Neutrophil (primary cell): ENCODE measurements around the gene CEP135.

ENCODE experiments used
- H3K27ac ChIP-seq: fragments of 200-600 bp; sonication (generic); 2 replicates; pipeline ENCODE4 v1.5.1; 2016; ENCODE audit warnings: mild to moderate bottlenecking, moderate library complexity
- H3K27me3 ChIP-seq: fragments of 200-600 bp; sonication (generic); 2 replicates; pipeline ENCODE4 v1.6.0; 2016; ENCODE audit warnings: mild to moderate bottlenecking
- H3K36me3 ChIP-seq: fragments of 200-600 bp; sonication (generic); 2 replicates; pipeline ENCODE4 v1.5.1; 2017
- H3K4me1 ChIP-seq, 2 experiments: fragments of 200-600 bp in 1 of 2; sonication (generic) in 1 of 2; 1 replicate in 1 of 2; 2 replicates in 1 of 2; pipeline versions ENCODE4 v1.5.1 to v1.6.1; 2013 to 2016; ENCODE audit warnings: low read depth in 1 of 2, low read length in 1 of 2, mild to moderate bottlenecking in 1 of 2, moderate library complexity in 1 of 2; ENCODE audit not compliant: control insufficient read depth in 1 of 2, insufficient read depth in 1 of 2
- H3K4me3 ChIP-seq, 2 experiments: fragments of 200-600 bp in 1 of 2; sonication (generic) in 1 of 2; 1 replicate in 1 of 2; 2 replicates in 1 of 2; pipeline ENCODE4 v1.5.1; 2013 to 2016; ENCODE audit warnings: low read depth in 1 of 2, low read length in 1 of 2, mild to moderate bottlenecking in 1 of 2, moderate library complexity in 1 of 2
- H3K9me3 ChIP-seq: fragments of 200-600 bp; sonication (generic); 2 replicates; pipeline ENCODE4 v1.5.1; 2016
- CTCF ChIP-seq: fragments of 200-600 bp; sonication (generic); IDR thresholded peaks from 2 replicates; pipeline ENCODE4 v1.5.1; 2016; ENCODE audit warnings: antibody characterized with exemption

Gene CEP135

GRCh38 chr4:55973650-55974049 is 24.9 kb downstream of the CEP135 start:
- Histone ChIP-seq H3K36me3 (peaks cover 42% of the 10 kb centered on the region), H3K9me3 (no peaks in the 10 kb centered on the region), H3K27ac (no peak overlapping the region), H3K4me3 (no peak overlapping the region), H3K27me3 (no peaks in the 10 kb centered on the region), H3K4me1 (no peaks in the 10 kb centered on the region)
- TF ChIP-seq CTCF = no peak

GRCh38 chr4:55977811-55978210 is 29.1 kb downstream of the CEP135 start:
- no peak for TF ChIP-seq CTCF
- Histone ChIP-seq H3K4me3 (no peak overlapping the region), H3K27me3 (no peaks in the 10 kb centered on the region), H3K27ac (no peak overlapping the region), H3K36me3 (peaks cover 48% of the 10 kb centered on the region), H3K4me1 (no peaks in the 10 kb centered on the region), H3K9me3 (no peaks in the 10 kb centered on the region)

GRCh38 chr4:55979562-55979961 is 30.8 kb downstream of the CEP135 start:
- Histone ChIP-seq H3K4me3 (no peak overlapping the region), H3K36me3 (peaks cover 41% of the 10 kb centered on the region), H3K4me1 (no peaks in the 10 kb centered on the region), H3K27me3 (no peaks in the 10 kb centered on the region), H3K9me3 (no peaks in the 10 kb centered on the region), H3K27ac (no peak overlapping the region)
- no peak for TF ChIP-seq CTCF

GRCh38 chr4:55980725-55981124 is 32.0 kb downstream of the CEP135 start:
- Histone ChIP-seq H3K9me3 (no peaks in the 10 kb centered on the region), H3K4me1 (no peaks in the 10 kb centered on the region), H3K27ac (no peak overlapping the region), H3K36me3 (peaks cover 38% of the 10 kb centered on the region), H3K4me3 (no peak overlapping the region), H3K27me3 (no peaks in the 10 kb centered on the region)
- TF ChIP-seq CTCF = no peak

- H3K4me1 ChIP-seq = no peaks in the 10 kb centered on the region
- TF ChIP-seq CTCF = no peak
- no peaks in the 10 kb centered on the region for H3K27me3 ChIP-seq
- H3K27ac ChIP-seq = no peak overlapping the region
- no peaks in the 10 kb centered on the region for H3K9me3 ChIP-seq
- H3K36me3 ChIP-seq = peaks cover 39% of the 10 kb centered on the region
- no peak overlapping the region for H3K4me3 ChIP-seq
Observed at GRCh38 chr4:55982976-55983375, 34.2 kb downstream of the CEP135 start.

GRCh38 chr4:55989766-55990165 is 41.0 kb downstream of the CEP135 start:
- no peaks in the 10 kb centered on the region for H3K4me1 ChIP-seq
- H3K4me3 ChIP-seq = no peak overlapping the region
- no peak overlapping the region for H3K27ac ChIP-seq
- no peaks in the 10 kb centered on the region for H3K9me3 ChIP-seq
- no peaks in the 10 kb centered on the region for H3K27me3 ChIP-seq
- H3K36me3 ChIP-seq = peaks cover 38% of the 10 kb centered on the region
- TF ChIP-seq CTCF = no peak
